SK-N-MC (cell line): Measurements from ENCODE around the gene CYP2S1.

Experiments
- DNase-seq: peaks from one replicate; pipeline ENCODE4 v3.0.0-alpha.2; 2011; ENCODE audit warnings: low read depth, low spot score
- H3K27ac ChIP-seq: fragments of 200-600 bp; sonication (generic); 2 replicates; pipeline ENCODE4 v1.5.1; 2016; ENCODE audit warnings: mixed run types
- H3K36me3 ChIP-seq: fragments of 200-600 bp; sonication (generic); 2 replicates; pipeline ENCODE4 v1.6.1; 2017; ENCODE audit warnings: antibody characterized with exemption, low read length, mixed read lengths; ENCODE audit not compliant: insufficient read depth
- H3K4me3 ChIP-seq: fragments of 200-600 bp; sonication (generic); 2 replicates; pipeline ENCODE4 v1.5.1; 2016
- H3K9ac ChIP-seq: fragments of 200-600 bp; sonication (generic); 2 replicates; pipeline ENCODE4 v1.8.0; 2017; ENCODE audit warnings: mixed run types, mixed read lengths; ENCODE audit not compliant: insufficient read length
- H3K9me3 ChIP-seq: fragments of 200-600 bp; sonication (generic); 2 replicates; pipeline ENCODE4 v1.6.1; 2017; ENCODE audit warnings: low read depth, mild to moderate bottlenecking, antibody characterized with exemption, low read length, moderate library complexity, mixed read lengths
- EZH2 ChIP-seq: fragments of 200-600 bp; sonication (generic); IDR thresholded peaks from one replicate; pipeline ENCODE4 v1.6.1; 2017; ENCODE audit warnings: antibody characterized with exemption
- FOXP2 ChIP-seq: optimal IDR thresholded peaks from 2 replicates; pipeline ENCODE3; 2011; ENCODE audit warnings: mild to moderate bottlenecking, moderate library complexity; ENCODE audit not compliant: insufficient read depth; ENCODE audit errors: extremely low read length, control extremely low read depth
- POLR2AphosphoS5 ChIP-seq: IDR thresholded peaks from 2 replicates; pipeline ENCODE4 v1.6.1; 2012; ENCODE audit warnings: mild to moderate bottlenecking, low read depth, low read length, borderline replicate concordance

The CYP2S1 gene

GRCh38 chr19:41241859-41242258, 48.8 kb downstream of the CYP2S1 start:
- H3K9ac ChIP-seq = no peak overlapping the region
- H3K4me3 ChIP-seq = no peak overlapping the region
- no peak for DNase-seq
- no peak overlapping the region for H3K27ac ChIP-seq
- H3K36me3 ChIP-seq = no peaks in the 10 kb centered on the region
- TF ChIP-seq EZH2 (no peak), POLR2AphosphoS5 (no peak), FOXP2 (no peak)
- no peaks in the 10 kb centered on the region for H3K9me3 ChIP-seq

DNA sequence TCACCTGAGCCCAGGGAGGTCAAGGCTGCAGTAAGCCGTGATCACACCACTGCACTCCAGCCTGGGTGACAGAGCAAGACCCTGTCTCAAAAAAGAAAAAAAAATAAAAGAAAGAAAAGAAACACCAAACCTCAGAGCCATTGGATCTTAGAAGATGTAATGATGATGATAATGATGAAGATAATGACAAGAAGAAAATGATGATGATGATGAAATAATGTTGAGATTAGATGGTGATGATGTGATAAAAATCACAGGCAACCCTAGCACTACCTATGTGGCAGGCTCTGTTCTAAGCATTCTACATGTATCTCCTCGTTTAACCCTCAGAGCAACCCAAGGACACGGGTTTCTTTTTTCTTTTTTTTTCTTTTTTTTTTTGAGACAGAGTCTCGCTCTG, 51.1 kb downstream of the CYP2S1 start:
- H3K27ac ChIP-seq = no peak overlapping the region
- no peak overlapping the region for H3K4me3 ChIP-seq
- H3K9me3 ChIP-seq = no peaks in the 10 kb centered on the region
- TF ChIP-seq FOXP2 (no peak), POLR2AphosphoS5 (no peak), EZH2 (no peak)
- no peak overlapping the region for H3K9ac ChIP-seq
- no peak for DNase-seq
- H3K36me3 ChIP-seq = no peaks in the 10 kb centered on the region

DNA sequence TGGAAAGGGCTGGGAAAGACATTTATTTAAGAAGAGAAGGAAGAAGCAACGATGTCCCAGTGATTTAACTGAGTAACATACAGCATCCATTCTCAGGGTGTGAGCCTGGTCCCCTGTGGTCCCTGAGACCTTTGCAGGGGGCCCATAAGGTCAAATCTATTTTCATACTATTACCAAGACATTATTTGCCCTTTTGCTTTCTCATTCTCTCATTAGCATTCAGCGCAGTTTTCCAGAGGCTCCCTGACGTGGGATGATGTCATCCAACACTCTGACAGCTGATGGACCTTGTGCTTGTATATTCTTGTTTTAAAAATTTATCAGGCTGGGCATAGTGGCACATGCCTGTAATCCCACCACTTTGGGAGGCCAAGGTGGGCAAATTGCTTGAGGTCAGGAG, 52.8 kb downstream of the CYP2S1 start:
- H3K27ac ChIP-seq = no peak overlapping the region
- H3K9me3 ChIP-seq = no peaks in the 10 kb centered on the region
- H3K36me3 ChIP-seq = no peaks in the 10 kb centered on the region
- no peak overlapping the region for H3K4me3 ChIP-seq
- TF ChIP-seq FOXP2 = no peak
- TF ChIP-seq POLR2AphosphoS5 = no peak
- no peak for TF ChIP-seq EZH2
- DNase-seq = no peak
- H3K9ac ChIP-seq = no peak overlapping the region

DNA sequence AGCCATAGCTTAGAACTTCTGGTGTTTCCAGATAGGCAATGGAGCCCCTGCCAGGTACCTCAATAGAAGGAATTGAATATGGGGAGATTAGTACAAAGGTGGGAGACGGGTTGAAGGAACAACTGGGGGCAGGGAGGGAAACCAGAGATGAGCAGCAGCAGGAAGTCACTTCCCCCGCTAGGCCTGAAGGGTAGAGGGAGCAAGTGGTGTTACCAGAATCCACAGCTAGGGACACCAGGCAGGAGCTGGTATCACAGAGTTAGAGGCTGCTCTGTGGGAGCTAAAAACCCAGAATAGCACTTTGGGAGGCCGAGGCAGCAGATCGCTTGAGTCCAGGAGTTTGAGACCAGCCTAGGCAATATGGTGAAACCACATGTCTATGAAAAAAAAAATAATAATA, 55.9 kb downstream of the CYP2S1 start:
- Histone ChIP-seq H3K9ac (no peak overlapping the region), H3K36me3 (no peaks in the 10 kb centered on the region), H3K27ac (no peak overlapping the region), H3K9me3 (no peaks in the 10 kb centered on the region), H3K4me3 (no peak overlapping the region)
- no peak for TF ChIP-seq POLR2AphosphoS5
- TF ChIP-seq EZH2 = no peak
- TF ChIP-seq FOXP2 = no peak
- no peak for DNase-seq

- no peaks in the 10 kb centered on the region for H3K36me3 ChIP-seq
- no peak overlapping the region for H3K27ac ChIP-seq
- no peak overlapping the region for H3K4me3 ChIP-seq
- DNase-seq = no peak
- no peaks in the 10 kb centered on the region for H3K9me3 ChIP-seq
- TF ChIP-seq EZH2 = no peak
- no peak for TF ChIP-seq POLR2AphosphoS5
- TF ChIP-seq FOXP2 = no peak
- H3K9ac ChIP-seq = no peak overlapping the region
Observed at GRCh38 chr19:41249707-41250423, 56.8 kb downstream of the CYP2S1 start.

DNA sequence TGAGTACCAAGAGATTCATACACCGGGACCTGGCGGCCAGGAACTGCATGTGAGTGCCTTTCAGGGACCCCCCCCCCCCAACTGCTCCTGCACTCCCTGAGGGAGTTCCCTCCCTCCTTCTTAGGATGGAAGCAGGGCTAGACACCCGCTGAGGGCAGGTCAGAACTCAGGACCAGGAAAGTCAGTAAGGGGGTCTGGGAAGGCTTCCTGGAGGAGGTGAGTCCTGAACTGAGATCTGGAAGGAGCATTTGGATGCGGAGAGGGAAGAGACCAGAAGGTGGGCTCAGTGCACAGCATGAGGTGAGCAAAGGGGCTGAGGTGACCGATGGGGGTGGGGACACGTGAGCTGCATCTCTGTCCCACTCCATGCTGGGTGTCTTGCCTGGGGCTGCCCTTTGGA, 60.6 kb downstream of the CYP2S1 start:
- Histone ChIP-seq H3K36me3 (no peaks in the 10 kb centered on the region), H3K4me3 (no peak overlapping the region), H3K9ac (no peak overlapping the region), H3K27ac (no peak overlapping the region), H3K9me3 (no peaks in the 10 kb centered on the region)
- DNase-seq = no peak
- TF ChIP-seq POLR2AphosphoS5 (no peak), EZH2 (no peak), FOXP2 (no peak)

DNA sequence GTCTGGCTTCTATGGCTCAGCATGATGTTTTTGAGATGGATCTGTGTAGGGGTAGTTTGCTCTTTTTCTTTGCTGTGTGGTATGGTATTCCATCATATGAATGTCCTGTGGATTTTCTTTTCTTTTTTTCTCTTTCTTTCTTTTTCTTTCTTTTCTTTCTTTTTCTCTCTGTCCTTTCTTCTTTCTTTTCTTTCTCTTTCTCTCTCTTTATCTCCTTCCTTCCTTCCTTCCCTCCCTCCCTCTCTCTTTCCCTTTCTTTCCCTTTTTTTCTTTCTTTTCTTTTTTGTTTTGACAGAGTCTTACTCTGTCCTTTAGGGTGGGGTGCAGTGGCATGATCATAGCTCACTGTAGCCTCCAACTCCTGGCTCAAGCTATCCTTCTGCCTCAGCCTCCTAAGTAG, 62.2 kb downstream of the CYP2S1 start:
- Histone ChIP-seq H3K9ac (no peak overlapping the region), H3K27ac (no peak overlapping the region), H3K36me3 (no peaks in the 10 kb centered on the region), H3K9me3 (no peaks in the 10 kb centered on the region), H3K4me3 (no peak overlapping the region)
- TF ChIP-seq POLR2AphosphoS5 (no peak), FOXP2 (no peak), EZH2 (no peak)
- no peak for DNase-seq
